Right lobe of liver (tissue), 6 donors: ENCODE results near the gene HOXC4. TPM values are rescaled to one million over a fixed set of nuclear protein-coding genes. Genes with fewer than 3 reads are reported as not detected.

Experiments
- ATAC-seq, 4 donors: fragments of 200-7000 bp; cut with Tn5 transposase; one replicate each; pipeline ENCODE4 v1.9.1; 2020; ENCODE audit warnings: mild to moderate bottlenecking in 4 of 4, moderate library complexity in 4 of 4
- DNase-seq, 3 donors: peaks; one replicate each; pipeline ENCODE4 v3.0.0-alpha.2; 2020
- H3K27ac ChIP-seq, 3 donors: fragments of 200-600 bp; one replicate each; pipeline ENCODE4 v1.8.0; 2022
- H3K27me3 ChIP-seq, 2 donors: fragments of 200-600 bp; one replicate each; pipeline ENCODE4 v1.8.0; 2022
- H3K36me3 ChIP-seq, 4 donors: fragments of 200-600 bp; sonication (generic) in 1 of 4; one replicate each; pipeline versions ENCODE4 v1.5.1 to v1.8.0; 2017 to 2022; ENCODE audit warnings: control low read depth in 1 of 4
- H3K4me1 ChIP-seq, 4 donors: fragments of 200-600 bp; sonication (generic) in 1 of 4; one replicate each; pipeline versions ENCODE4 v1.5.1 to v1.8.0; 2017 to 2022; ENCODE audit warnings: control low read depth in 1 of 4
- H3K4me3 ChIP-seq, 3 donors: fragments of 200-600 bp; one replicate each; pipeline ENCODE4 v1.8.0; 2022
- H3K9me3 ChIP-seq, 4 donors: fragments of 200-600 bp; sonication (generic) in 1 of 4; one replicate each; pipeline versions ENCODE4 v1.5.1 to v1.8.0; 2017 to 2022; ENCODE audit warnings: control low read depth in 1 of 4
- CTCF ChIP-seq, 4 donors: fragments of 200-600 bp in 3 of 4; fragments of 450-650 bp in 1 of 4; IDR thresholded peaks; one replicate each; pipeline versions ENCODE4 v1.5.1 to v1.8.0; 2016 to 2022; ENCODE audit warnings: antibody characterized with exemption in 4 of 4, mild to moderate bottlenecking in 2 of 4
- POLR2A ChIP-seq: fragments of 450-650 bp; IDR thresholded peaks from one replicate; pipeline ENCODE4 v1.6.1; 2017; ENCODE audit warnings: antibody characterized with exemption, mild to moderate bottlenecking
- WGBS: methylation state at CpG from one replicate; pipeline ENCODE4 v1.1.6; 2018; ENCODE audit warnings: low coverage, low lambda C conversion rate; ENCODE audit not compliant: insufficient coverage; ENCODE audit errors: missing lambda C conversion rate; 5-methylcytosine and 5-hydroxymethylcytosine counted together
- intact Hi-C, 2 donors: fragments of 100-400 bp; cut with DNase I; formaldehyde crosslinking; loops; one replicate each; pipeline versions ENCODE4 v1.11.2 to v1.14.1; 2022
- total RNA-seq, 6 experiments: library from RNA; depleted of rRNA in 2 of 6; stranded (reverse); fragments of >200 nt in 2 of 6; fragmentation: NEBNext Ultra II Directional in 3 of 6; extraction: Animal tissue kit (Norgen Biotek cat#: 25700) in 3 of 6; gene quantifications; one replicate each; pipeline versions ENCODE4 v1.1.0 to v1.2.4, GENCODE V29; 2016 to 2023
- donor health status: DM: no; HTN: yes; CAD: no.
- donor health status: DM: no; HTN: no; CAD: no.
- donor health status: DM: no; HTN: no; CAD: no.
- donor health status: DM: no; HTN: yes; CAD: no.
- donor health status: DM: no; HTN: yes; CAD: no.

The HOXC4 gene
- total RNA-seq, 6 experiments from 2014 or later, result 0.13 TPM; not detected in 5

GRCh38 chr12:54052438-54053002 lies 1.1 kb upstream of the HOXC4 start:
- Histone ChIP-seq H3K4me1 (no peaks in the 10 kb centered on the region), H3K27ac (no peak overlapping the region), H3K9me3 (no peaks in the 10 kb centered on the region), H3K27me3 (peaks cover 0 to 51% of the 10 kb centered on the region in 2 donors), H3K36me3 (no peaks in the 10 kb centered on the region), H3K4me3 (no peak overlapping the region)
- no peak for TF ChIP-seq POLR2A
- no peak for TF ChIP-seq CTCF (IDR thresholded peaks at IDR 0.05)
- no peak for DNase-seq
- intact Hi-C loops, result no loop called here
- ATAC-seq, result no peak
- WGBS, result 10% methylated on average over 8 of the region's 10 CpGs

- intact Hi-C loops, result no loop called here
- Histone ChIP-seq H3K27me3 (peaks cover 0 to 44% of the 10 kb centered on the region in 2 donors), H3K4me3 (peak overlapping the region; percentile 9 to 37 (median 26)), H3K4me1 (no peaks in the 10 kb centered on the region), H3K36me3 (no peaks in the 10 kb centered on the region), H3K27ac (no peak overlapping the region), H3K9me3 (no peaks in the 10 kb centered on the region)
- TF ChIP-seq POLR2A (no peak), CTCF (IDR thresholded peaks at IDR 0.05) (no peak)
- DNase-seq, result no peak
- ATAC-seq, result peak; percentile 19 to 54 (median 38)
- 2% methylated on average over 11 of the region's 22 CpGs for WGBS
Measured at GRCh38 chr12:54053003-54053750, 458 bp upstream of the HOXC4 start.

GRCh38 chr12:54054742-54055194 lies 1.1 kb downstream of the HOXC4 start:
- H3K27ac ChIP-seq, result no peak overlapping the region
- intact Hi-C loops, result no loop called here
- H3K27me3 ChIP-seq, result peaks cover 0 to 33% of the 10 kb centered on the region in 2 donors
- TF ChIP-seq CTCF (IDR thresholded peaks at IDR 0.05) (no peak), POLR2A (no peak)
- no peaks in the 10 kb centered on the region for H3K36me3 ChIP-seq
- DNase-seq (no peak), ATAC-seq (no peak)
- no peaks in the 10 kb centered on the region for H3K4me1 ChIP-seq
- no peaks in the 10 kb centered on the region for H3K9me3 ChIP-seq
- H3K4me3 ChIP-seq, result no peak overlapping the region
- WGBS, result 4% methylated on average over 9 of the region's 24 CpGs

GRCh38 chr12:54055552-54055951 lies 1.9 kb downstream of the HOXC4 start:
- no peak for DNase-seq
- intact Hi-C loops, result no loop called here
- Histone ChIP-seq H3K36me3 (no peaks in the 10 kb centered on the region), H3K27me3 (peaks cover 0 to 25% of the 10 kb centered on the region in 2 donors), H3K9me3 (no peaks in the 10 kb centered on the region), H3K27ac (no peak overlapping the region), H3K4me3 (no peak overlapping the region), H3K4me1 (no peaks in the 10 kb centered on the region)
- no peak for ATAC-seq
- 49% methylated on average over 2 of the region's 2 CpGs for WGBS
- TF ChIP-seq CTCF (IDR thresholded peaks at IDR 0.05) (no peak), POLR2A (no peak)
